Smooth muscle cell (in vitro differentiated cells): Measurements from ENCODE around the gene SNX32. TPM values are rescaled to one million over a fixed set of nuclear protein-coding genes. Genes with fewer than 3 reads are reported as not detected.

Experiments
- DNase-seq: peaks from one replicate; lab custom pipeline; 2025; ENCODE audit not compliant: unreplicated experiment; lab: John Stamatoyannopoulos, UW
- H2AFZ ChIP-seq: fragments of 200-600 bp; sonication (generic); 2 replicates; pipeline ENCODE4 v1.6.0; 2016; ENCODE audit warnings: antibody characterized with exemption, low read depth, mild to moderate bottlenecking
- H3F3A ChIP-seq: fragments of 200-600 bp; sonication (generic); 2 replicates; pipeline ENCODE4 v1.6.0; 2017; ENCODE audit warnings: antibody characterized with exemption, low read depth
- H3K27ac ChIP-seq: fragments of 200-600 bp; sonication (generic); 2 replicates; pipeline ENCODE4 v1.5.1; 2016; ENCODE audit warnings: low read depth, mild to moderate bottlenecking
- H3K27me3 ChIP-seq: fragments of 200-600 bp; sonication (generic); 2 replicates; pipeline ENCODE4 v1.6.1; 2016; ENCODE audit warnings: low read depth, mild to moderate bottlenecking
- H3K36me3 ChIP-seq: fragments of 200-600 bp; sonication (generic); 2 replicates; pipeline ENCODE4 v1.5.1; 2016; ENCODE audit warnings: low read depth
- H3K4me1 ChIP-seq: fragments of 200-600 bp; sonication (generic); 2 replicates; pipeline ENCODE4 v1.5.1; 2016; ENCODE audit warnings: low read depth
- H3K4me2 ChIP-seq: fragments of 200-600 bp; sonication (generic); 2 replicates; pipeline ENCODE4 v1.6.0; 2016; ENCODE audit warnings: mild to moderate bottlenecking
- H3K4me3 ChIP-seq: fragments of 200-600 bp; sonication (generic); 2 replicates; pipeline ENCODE4 v1.5.1; 2016; ENCODE audit warnings: mild to moderate bottlenecking
- H3K79me2 ChIP-seq: fragments of 200-600 bp; sonication (generic); 2 replicates; pipeline ENCODE4 v1.6.0; 2016; ENCODE audit warnings: low read depth, mild to moderate bottlenecking
- H3K9ac ChIP-seq: fragments of 200-600 bp; sonication (generic); 2 replicates; pipeline ENCODE4 v1.6.0; 2016; ENCODE audit warnings: low read depth
- H3K9me3 ChIP-seq: fragments of 200-600 bp; sonication (generic); replicated peaks from 2 replicates; pipeline ENCODE4 v1.5.1; 2016; ENCODE audit warnings: low read depth
- H4K20me1 ChIP-seq: fragments of 200-600 bp; sonication (generic); 2 replicates; pipeline ENCODE4 v1.6.0; 2016; ENCODE audit warnings: low read depth
- CTCF ChIP-seq: fragments of 200-600 bp; sonication (generic); IDR thresholded peaks from 2 replicates; pipeline ENCODE4 v1.5.1; 2017; ENCODE audit warnings: borderline replicate concordance, mild to moderate bottlenecking, antibody characterized with exemption; ENCODE audit not compliant: insufficient read depth, poor library complexity, severe bottlenecking
- WGBS: methylation state at CpG from one replicate; pipeline ENCODE4 v1.1.7; 2016; ENCODE audit warnings: low lambda C conversion rate; 5-methylcytosine and 5-hydroxymethylcytosine counted together
- polyA plus RNA-seq: library from polyadenylated mRNA; unstranded; fragments of >200 nt; fragmentation: Nextera tagmentation; extraction: Ambion mirVana; gene quantifications from 2 replicates; pipeline ENCODE4 v1.2.1, GENCODE V29; 2016
- total RNA-seq: library from RNA; depleted of rRNA; stranded (reverse); fragments of >200 nt; gene quantifications from 2 replicates; pipeline ENCODE4 v1.2.3, GENCODE V29; 2014

SNX32 gene
- total and polyA plus RNA-seq, 2 experiments from 2014 or later, result 1.1 to 1.2 TPM

GRCh38 chr11:65885808-65886536 lies 52.2 kb downstream of the SNX32 start:
- Histone ChIP-seq H2AFZ (no peak overlapping the region), H3K4me1 (peaks cover 16% of the 10 kb centered on the region), H3F3A (peaks cover 16% of the 10 kb centered on the region), H3K9me3 (no peaks in the 10 kb centered on the region), H3K27ac (no peak overlapping the region), H4K20me1 (peaks cover 9% of the 10 kb centered on the region), H3K27me3 (no peaks in the 10 kb centered on the region), H3K79me2 (peaks cover 17% of the 10 kb centered on the region), H3K9ac (no peak overlapping the region), H3K4me2 (no peak overlapping the region), H3K36me3 (no peaks in the 10 kb centered on the region), H3K4me3 (no peak overlapping the region)
- 95% methylated on average over 12 of the region's 12 CpGs for WGBS
- no peak for TF ChIP-seq CTCF
- no peak for DNase-seq

GRCh38 chr11:65886826-65887722 lies 53.3 kb downstream of the SNX32 start:
- peaks cover 21% of the 10 kb centered on the region for H3K4me1 ChIP-seq
- peak overlapping the region; percentile 91 for H3K4me2 ChIP-seq
- H3K4me3 ChIP-seq, result peak overlapping the region; percentile 77
- H2AFZ ChIP-seq, result no peak overlapping the region
- peak overlapping the region; percentile 73 for H3K9ac ChIP-seq
- H3K27ac ChIP-seq, result peak overlapping the region; percentile 89
- H3K9me3 ChIP-seq, result no peaks in the 10 kb centered on the region
- peaks cover 16% of the 10 kb centered on the region for H3F3A ChIP-seq
- H4K20me1 ChIP-seq, result peaks cover 20% of the 10 kb centered on the region
- peaks cover 22% of the 10 kb centered on the region for H3K79me2 ChIP-seq
- no peaks in the 10 kb centered on the region for H3K36me3 ChIP-seq
- WGBS, result 90% methylated on average over 14 of the region's 14 CpGs
- H3K27me3 ChIP-seq, result no peaks in the 10 kb centered on the region
- TF ChIP-seq CTCF, result no peak
- no peak for DNase-seq

- no peak for DNase-seq
- no peak for TF ChIP-seq CTCF
- H3K79me2 ChIP-seq, result peaks cover 25% of the 10 kb centered on the region
- no peaks in the 10 kb centered on the region for H3K9me3 ChIP-seq
- H3K4me1 ChIP-seq, result peaks cover 22% of the 10 kb centered on the region
- H2AFZ ChIP-seq, result peak overlapping the region; percentile 79
- peak overlapping the region; percentile 73 for H3K9ac ChIP-seq
- H3K4me3 ChIP-seq, result peak overlapping the region; percentile 77
- peaks cover 27% of the 10 kb centered on the region for H4K20me1 ChIP-seq
- H3K36me3 ChIP-seq, result no peaks in the 10 kb centered on the region
- peak overlapping the region; percentile 91 for H3K4me2 ChIP-seq
- H3K27ac ChIP-seq, result peak overlapping the region; percentile 89
- peaks cover 16% of the 10 kb centered on the region for H3F3A ChIP-seq
- 5% methylated on average over 14 of the region's 23 CpGs for WGBS
- H3K27me3 ChIP-seq, result no peaks in the 10 kb centered on the region
Observed at GRCh38 chr11:65887723-65888162, 54.0 kb downstream of the SNX32 start.
